NCI-H2227 (cell line): ENCODE measurements around the gene ASTN2.

Experiments
- DNase-seq: peaks from one replicate; lab custom pipeline; 2025; ENCODE audit not compliant: unreplicated experiment; lab: John Stamatoyannopoulos, UW

The ASTN2 gene

DNA sequence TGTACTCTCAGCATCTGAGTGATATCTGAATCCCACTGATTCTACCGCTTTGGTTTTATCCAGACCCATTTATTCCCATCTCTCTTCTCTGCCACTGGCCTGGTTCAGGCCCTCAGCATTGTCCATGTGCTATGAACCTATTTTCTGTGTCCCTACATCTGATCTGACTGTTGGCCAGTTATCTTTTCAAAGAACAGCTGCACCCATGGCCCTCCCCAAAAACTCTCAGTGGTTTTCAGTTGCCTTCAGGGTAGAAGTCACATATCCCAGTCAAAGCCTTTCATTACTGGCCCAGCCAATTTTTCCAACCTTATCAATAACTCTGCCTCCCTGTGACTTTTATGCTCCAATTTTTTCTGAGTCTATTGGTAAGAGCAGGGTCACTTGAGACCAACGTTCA is 430.7 kb downstream of the ASTN2 start:
- no peak for DNase-seq

DNA sequence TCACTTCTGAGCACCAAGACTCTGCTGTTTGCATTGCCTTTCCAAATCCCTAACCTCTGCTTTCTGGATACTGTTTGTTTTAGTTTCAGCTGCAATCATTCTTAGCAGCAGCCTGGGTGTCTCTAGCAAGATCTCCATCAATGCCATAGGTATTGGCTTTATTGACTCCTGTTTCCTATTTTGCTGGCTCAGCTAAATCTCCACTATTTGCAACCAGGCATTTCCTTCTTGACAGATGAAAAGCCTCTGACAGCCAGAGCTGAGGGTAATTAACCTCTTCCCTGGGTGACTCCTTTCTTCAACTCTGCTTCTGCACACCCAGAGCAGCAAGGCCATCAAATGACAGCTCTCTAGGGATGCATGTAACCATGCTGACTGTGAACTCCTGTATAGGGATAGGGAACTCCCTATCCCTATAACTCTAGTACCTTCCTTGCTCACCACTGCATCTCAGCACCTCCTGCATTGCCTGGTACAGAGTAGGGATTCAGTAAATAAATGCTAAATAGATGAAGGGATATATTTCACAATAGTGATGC is 434.2 kb downstream of the ASTN2 start:
- no peak for DNase-seq

DNA sequence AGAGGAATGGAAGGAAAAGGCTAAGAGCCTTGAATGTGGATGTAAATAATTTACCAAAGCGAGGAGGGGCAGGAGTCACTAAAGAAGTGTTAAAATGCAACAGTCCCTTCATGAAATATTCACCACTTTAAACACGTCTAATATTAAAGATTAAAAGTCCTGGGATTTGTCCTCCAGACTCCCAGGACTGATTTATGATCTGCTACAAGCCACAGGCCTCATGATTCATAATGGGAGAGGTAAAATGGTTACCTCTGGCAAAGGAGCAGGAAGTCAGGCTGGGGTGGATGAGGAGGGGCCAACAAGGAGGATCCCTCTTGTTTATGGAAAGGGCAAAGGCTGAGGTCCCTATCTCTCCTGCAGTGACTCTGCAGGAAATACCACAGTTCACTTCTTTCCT is 435.4 kb downstream of the ASTN2 start:
- no peak for DNase-seq

DNA sequence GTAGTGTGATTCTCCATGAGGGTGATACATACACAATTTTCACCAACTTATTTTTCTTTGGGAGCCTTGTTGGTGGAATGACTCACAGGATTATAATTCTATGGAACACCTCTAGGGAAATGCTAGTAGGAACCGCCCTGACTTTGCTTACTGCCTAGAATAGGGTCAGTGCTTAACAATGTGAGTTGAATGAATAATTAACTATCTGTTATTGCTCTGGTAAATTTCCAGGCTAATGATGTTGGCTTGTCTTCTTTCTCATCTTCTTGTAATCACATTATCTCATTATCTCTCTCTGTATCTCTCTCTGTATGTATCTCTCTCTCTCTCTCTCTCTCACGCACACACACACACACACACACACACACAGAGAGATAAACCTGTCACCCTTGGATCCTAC is 436.7 kb downstream of the ASTN2 start:
- DNase-seq: no peak

DNA sequence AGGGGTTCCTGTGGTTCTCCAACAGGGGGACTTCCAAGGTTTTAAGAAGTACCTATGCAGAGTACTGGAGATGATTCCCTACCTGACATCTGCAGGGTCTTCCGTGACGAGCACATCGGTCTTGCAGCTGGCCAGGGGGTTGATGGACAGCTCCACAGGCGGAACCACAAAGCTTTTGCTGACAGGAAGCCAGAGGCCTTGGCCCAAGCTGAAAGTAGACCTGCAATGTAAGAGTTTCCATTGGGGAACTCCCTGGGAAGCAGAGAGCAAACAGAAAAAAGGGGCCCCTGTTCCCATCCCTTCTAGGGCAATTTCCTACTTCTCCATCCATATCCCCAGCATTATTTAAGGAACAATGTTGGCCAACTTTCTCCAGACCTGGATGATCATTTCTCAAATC is 439.7 kb downstream of the ASTN2 start:
- DNase-seq: no peak

DNA sequence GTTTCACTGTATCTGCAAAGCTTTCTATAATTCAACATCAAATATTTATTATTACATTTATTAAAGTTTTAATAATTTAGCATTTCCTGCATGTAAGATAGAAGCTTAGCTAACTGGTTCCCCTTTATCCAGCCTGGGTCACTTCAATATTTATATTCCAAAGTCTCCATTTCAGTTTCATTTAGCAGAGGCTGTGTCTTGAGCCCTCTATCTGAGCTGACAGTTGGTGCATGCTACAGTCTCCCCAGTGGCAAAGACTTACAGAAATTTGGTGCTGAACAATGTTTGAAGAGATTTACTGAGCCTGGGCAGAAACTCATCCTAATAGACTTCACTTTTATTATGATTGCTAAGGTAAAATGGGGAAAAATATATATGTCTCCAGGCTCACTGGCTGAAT is 448.7 kb downstream of the ASTN2 start:
- DNase-seq: no peak

DNA sequence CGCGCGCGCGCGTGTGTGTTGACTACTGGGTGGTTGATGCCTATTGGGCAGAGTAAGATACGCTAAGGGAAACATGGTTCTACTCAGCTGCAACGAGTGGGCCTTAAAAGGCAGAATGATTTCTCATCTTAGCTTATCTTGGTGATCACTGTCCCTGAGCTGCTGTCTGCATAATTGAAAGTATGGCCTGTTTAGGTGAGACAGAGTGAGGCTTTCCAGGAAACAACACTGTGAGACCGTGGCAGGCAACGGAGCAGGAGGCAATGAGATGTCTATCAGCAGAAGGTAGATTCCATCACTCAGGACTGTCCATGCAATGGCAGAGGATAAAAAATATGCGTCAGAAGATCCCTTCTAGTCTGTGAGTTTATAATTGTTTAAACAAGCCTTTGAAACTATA is 450.6 kb downstream of the ASTN2 start:
- DNase-seq: no peak

DNA sequence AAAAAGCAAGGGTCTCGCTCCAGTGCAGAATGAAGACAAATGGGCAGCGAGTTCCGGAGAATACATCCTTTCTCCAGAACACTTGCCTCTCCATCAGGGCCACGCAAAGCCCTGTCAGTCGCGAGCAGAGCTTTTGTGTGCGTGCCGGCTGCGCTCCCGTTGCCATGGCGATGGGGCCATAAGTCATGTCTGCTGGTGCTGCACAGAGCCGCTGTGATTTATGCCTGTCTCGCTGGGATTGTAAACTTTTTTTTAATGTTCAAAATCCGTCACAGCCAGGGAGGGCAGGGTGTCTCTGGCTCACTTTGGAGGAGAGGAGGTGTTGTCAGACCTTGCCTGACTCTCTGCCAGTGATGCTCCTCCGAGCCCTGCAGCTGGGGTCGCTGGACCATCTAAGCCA is 455.0 kb downstream of the ASTN2 start:
- peak; percentile 87 for DNase-seq

DNA sequence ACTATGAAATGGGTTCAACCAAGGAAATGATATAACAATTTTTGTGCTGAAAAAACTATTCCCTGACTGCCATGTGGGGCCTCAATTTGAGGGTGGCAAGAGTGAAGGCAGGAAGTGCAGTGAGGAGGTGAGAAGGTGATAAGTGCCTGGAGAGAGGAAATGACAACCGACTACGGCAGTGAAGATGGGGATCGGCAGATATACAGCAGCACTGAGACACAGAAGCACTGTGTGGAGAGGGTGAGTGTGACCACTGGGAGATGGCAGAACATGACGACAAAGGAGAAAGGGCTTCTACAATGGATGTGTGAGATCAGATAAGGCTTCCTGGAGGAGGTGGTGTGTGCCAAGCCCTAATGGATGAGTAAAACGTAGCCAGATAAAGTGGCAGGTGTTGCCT is 456.0 kb downstream of the ASTN2 start:
- no peak for DNase-seq

DNA sequence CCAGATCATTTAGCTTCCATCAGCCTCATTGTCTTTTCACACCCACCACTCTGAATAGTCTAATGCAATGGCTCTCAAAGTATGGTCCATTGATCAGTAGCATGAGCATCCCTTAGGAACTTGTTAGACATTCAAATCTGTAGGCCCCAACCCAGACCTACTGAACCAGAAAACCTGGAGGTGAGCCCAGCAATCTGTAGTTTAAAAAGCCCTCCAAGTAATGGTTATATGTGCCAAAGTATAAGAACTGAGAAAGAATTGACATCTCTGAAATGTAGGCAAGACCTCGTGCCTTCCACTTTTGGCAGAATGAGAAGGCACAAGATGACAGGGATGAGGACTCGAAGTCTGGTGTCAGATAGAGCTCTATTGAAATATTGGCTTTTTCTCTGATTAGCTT is 460.1 kb downstream of the ASTN2 start:
- no peak for DNase-seq

DNA sequence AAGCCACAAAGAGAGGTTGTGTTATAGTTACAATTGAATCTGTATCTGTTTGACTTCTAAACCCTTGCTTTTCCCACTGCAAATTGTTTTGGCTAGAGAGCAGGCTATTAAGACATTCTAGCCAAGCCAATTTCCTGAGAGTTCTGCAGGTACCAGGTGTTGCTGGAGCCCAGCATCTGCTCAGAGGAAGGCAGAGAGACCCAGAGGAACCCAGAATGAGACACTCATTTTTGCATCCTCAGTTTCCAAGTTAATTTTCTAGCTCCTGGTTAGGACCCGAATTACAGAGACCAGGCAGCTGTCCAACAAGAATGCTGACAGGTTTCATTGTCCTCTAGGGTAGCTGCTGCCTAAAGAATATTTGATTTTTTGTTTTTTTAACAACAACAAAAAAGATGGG is 461.6 kb downstream of the ASTN2 start:
- no peak for DNase-seq

DNA sequence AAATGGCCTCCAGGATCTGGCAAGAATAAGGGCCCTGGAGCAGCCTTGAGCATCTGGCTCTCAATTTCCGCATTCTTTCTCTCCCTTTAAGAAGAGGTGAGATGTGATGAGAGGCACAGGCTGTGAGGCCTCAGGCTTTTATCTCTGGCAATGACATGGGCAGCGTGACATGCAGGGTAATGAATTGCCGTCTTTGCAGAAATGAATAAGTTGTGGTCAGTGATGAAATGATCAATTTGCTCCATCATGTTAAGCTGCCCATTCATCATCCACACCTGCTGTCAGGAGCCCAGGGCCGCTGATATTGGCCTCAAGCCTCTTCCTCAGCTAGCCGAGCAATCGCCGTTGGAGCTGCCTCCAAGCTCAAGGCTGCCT is 462.4 kb downstream of the ASTN2 start:
- peak; percentile 65 for DNase-seq

DNA sequence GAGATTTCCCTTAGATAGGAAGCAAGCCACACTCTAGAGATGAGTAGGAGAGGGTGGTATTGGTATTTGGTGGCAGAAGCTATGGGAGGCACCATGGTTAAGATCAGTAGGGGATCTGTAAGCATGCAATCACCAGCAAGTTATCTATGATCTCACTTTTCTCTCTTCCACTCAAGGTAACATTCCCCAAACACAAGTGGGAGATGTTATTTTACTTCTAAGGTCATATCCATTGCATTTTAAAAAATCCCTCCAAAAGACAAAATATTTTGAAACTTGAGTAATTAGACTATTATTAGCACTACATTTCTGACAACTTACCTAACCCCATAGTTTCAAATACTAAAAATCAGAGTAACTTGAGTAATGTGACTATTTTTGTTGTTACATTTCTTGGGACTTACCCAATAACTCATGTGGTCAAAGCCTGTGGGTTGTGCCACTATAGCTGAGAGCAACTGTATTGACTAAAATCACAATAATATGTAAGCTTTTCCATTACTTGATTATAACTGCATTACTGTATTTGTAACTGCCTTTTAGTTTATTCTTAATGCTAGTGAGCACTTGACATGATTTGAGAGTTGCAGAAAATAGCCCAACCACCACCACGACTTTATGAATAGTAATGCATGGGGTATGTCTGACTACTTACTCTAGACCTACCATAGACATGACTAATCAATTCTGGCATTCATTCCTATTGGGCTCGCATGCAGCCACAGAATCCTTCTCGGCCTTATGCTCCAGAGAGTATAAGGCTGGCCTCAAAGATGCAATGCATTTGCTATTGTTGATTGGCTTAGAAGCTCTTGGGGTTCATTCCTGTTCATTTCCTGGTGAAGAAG is 463.0 kb downstream of the ASTN2 start:
- no peak for DNase-seq

DNA sequence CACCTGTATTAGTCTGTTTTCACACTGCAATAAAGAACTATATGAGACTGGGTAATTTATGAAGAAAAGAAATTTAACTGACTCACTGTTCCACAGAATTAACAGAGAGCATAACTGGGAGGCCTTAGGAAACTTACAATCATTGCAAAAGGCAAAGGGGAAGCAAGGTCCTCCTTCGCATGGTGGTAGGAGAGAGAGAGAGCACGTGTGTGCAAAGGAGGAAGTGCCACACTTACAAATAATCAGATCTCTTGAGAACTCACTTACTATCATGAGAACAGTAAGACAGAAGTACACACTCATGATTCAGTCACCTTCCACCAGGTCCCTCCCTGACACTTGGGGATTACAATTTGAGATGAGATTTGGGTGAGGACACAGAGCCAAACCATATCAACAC is 469.0 kb downstream of the ASTN2 start:
- no peak for DNase-seq

DNA sequence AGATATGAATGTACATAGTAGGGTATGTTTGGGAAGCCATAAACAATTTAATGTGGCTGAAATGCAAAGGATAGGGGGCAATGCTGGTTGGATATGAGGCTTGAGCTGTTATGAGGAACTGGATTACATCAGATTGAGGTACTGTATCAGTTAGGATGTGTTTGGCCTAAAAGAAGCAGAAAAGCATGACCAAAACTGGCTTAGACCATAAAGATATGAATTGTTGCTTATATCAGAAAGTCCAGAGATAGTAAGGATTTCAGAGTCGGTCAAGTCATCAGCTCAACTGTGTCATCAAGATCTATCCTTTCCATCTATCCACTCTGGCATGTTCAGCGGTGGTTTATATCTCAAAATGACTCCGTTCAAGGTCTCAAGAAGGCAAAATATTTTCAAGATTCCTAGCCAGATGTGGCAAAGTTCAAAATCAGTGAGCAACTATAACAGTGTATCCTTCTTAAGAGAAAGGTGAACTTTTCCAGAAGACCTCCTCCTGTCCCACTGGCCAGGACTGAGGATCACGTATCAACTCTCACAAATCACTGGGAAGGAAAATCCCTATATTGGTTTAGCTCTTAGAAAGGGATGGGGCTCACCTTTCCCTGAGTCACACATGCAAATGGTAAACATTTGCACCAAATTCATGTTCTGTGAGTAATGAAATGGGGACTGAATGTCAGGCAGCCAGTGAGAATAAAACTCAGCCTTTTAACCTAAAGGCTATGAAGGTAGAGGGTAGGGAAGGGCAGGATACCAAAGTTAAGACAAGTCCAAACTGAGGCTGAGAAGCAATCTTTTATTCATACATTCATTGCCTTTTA is 469.9 kb downstream of the ASTN2 start:
- no peak for DNase-seq

DNA sequence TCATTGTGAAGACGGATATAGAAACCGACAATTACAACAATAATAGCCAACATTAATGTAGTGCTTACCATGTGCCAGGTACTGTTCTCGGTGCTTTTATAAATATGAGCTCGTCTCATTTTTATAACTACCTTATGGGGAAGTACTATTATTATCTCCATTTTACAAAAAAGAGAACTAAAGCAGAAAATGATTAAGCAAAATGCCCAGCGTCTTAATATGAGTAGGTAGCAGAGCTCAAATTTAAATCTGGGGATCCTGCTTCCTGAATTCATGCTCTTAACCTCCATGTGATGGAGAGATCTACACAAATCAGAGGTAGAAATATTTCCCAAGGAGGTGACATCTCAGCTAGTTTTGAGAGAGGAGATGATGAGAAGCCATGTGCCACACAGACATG is 470.9 kb downstream of the ASTN2 start:
- no peak for DNase-seq

DNA sequence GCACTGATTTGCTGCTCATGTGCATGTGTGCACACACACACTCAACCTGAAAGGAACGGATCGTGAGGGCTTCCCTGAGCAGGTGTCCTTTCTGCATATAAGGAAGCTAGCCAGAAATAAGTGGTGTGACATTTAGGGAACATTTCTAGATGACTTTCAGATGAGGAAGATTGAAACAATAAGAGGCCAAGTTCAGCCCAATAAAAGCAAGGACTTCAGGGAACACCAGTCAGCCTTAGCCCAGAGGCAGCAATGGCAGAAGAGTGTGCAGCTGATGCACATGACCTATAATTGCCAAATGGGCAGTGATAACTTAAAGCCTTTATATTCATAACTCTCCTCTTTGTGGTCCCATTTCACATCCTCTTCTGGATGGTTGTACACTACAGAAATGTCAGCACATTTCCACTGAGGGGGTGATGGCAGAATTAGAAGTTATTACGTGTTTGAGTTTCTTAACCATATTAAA is 472.2 kb downstream of the ASTN2 start:
- DNase-seq: no peak

DNA sequence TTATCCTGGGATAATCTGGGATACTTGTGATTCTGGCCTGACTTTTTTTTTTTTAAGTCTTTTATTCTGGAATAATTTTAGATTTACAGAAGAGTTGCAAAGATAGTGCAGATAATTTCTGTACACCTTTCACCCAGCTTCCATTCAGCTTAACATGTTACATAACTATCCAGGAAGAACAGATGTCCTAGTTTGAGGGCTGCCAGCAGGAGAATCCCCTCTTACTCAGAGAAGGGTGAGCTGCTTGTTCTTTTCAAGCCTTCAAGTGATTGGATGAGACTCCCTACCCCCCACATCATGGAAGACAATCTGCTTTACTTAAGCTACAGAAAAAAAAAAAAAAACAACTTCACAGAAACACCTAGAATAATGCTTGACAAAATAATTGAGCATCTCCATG is 473.6 kb downstream of the ASTN2 start:
- no peak for DNase-seq

DNA sequence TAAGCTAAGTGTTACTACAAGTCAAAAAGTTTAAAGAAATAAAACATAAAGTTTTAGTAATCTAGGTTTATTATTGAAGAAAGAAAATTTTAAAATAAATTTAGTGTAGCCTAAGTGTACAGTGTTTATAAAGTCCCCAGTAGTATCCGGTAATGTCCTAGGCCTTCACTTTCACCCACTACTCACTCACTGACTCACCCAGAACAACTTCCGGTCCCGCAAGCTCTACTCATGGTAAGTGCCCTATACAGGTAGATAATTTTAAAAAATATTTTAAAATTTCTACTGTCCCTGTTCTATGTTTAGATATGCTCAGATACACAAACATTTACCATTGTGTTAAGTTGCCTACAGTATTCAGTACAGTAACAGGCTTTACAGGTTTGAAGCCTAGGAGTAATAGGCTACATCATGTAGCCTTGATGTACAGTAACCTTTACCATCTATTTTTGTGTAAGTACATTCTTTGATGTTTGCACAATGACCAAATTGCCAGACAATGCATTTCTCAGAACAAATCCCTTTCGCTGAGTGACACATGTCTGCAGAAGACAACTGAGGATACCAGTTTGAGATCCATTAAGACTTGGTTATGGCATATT is 474.1 kb downstream of the ASTN2 start:
- DNase-seq: no peak

DNA sequence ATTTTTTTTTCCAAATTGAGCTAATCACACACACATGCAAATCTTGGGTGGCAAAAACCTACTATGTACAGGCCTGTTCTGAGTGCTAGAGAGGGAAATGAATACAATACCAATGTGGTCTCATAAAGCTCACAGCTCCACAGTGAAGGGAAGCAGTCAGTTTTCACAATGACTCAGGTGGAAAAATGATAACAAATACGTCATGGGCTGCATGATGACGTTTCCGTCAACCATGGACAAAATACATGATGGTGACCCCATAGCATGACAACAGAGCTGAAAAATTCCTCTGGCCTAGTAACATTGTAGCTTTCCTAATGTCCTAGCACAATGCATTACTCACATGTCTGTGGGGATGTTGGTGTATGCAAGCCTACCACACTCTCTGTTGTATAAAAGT is 475.2 kb downstream of the ASTN2 start:
- no peak for DNase-seq

DNA sequence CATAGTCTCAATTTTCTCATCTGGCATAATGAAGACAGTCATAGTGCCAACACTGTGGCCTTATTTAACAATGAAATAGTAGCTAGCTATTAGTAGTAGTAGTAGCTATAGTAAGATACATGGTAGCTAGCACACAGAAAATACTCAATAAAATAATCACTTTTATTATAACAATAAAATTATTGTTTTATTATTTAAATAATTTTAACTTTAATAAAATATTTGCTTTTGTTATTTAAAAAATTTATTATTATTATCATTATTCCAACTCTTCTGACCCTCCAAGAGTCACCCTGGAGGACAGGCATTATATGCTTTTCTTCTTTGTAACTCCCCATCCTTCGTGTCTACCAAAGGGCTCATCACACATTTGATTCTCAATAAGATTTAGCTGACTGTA is 475.7 kb downstream of the ASTN2 start:
- DNase-seq: no peak

DNA sequence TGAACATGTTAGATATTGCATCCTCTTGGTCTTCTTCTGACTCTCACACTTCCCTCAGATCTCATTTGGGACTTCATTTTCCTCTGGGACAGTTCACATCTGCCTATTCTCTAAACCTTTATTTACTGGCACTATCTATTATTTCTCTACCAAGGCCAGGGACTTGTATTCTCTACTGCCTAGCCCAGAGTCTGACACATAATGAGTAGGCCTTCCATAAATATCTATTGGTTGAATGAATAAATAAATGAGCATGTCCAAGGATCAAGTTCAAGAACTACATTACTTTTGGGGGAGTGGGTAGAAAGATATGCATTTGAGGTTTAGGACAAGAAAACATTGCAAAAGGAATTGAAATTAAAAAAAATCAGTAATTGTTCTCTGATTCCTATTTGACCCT is 477.5 kb downstream of the ASTN2 start:
- no peak for DNase-seq
